Measurements from ENCODE around the gene SKI.
"Not testable (repeated sequence)": the region's sequence is repeated elsewhere in the genome, so short reads cannot be mapped to it uniquely, and the experiment has no call there.

The SKI gene

DNA sequence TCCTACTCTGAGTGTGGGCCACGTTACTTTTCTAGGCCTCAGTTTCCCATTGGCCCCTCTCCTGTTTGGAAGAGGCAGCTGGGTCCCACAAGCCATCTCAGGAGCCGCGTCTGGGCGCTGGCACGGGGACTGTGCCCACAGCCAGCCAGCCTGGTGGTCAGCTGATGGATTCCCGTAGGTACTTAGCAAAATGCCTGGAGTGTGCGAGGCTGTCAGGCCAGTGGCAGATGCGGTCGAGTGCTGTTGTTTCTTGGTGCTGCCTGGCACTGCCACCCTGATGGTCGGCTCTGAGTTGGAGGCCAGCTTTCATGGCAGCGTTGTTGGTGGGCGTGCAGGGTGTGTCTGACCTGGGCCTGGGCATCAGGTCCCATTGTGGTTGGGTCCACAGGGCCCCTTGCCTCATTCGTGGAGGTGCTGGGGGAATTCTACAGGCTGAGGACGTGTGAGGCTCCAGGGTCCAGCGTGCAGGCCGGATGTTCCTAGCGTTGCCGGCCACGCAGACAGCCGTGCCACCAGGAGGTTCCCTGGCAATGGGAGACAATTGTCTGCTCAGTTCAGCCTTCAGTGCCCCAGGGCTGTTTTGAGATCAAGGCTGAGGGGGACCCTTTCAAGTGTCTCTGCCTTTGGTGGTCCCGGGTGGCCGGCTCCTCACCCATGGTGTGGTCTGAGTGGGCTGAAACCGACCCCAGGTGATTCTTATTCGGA is 20.9 kb downstream of the SKI start:
- no peak for DNase-seq

GRCh38 chr1:2249559-2249906 is 21.4 kb downstream of the SKI start:
- no peak for DNase-seq

DNA sequence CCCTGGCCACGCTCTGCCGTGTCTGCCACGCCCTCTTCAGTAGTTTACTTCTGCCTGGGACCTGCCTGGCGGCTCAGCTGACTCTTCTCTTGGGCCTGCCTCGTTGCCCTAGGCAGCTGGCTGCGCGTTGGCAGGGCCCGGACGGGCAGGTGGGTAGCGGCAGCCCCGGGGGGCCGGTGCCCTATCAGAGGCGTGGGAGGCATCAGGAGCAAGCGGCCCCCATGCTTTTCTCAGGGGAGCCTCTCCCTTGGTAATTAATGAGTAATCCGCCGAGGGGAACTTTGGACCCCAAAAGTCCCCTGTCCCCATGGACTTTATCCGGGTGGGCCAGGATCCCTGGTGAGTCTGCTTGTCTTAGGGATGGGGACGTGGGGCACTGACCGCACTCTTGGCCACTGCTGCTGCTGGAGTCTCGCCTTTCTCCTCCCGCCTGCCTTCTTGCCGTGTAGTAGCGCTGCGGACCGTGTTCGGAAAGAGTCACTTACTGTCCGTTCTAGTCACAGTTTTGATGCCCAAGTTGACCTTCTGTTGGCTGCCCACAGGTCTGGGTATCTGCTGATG is 22.7 kb downstream of the SKI start:
- no peak for DNase-seq

- DNase-seq = no peak
Observed at GRCh38 chr1:2251363-2251762, 23.2 kb downstream of the SKI start.

DNA sequence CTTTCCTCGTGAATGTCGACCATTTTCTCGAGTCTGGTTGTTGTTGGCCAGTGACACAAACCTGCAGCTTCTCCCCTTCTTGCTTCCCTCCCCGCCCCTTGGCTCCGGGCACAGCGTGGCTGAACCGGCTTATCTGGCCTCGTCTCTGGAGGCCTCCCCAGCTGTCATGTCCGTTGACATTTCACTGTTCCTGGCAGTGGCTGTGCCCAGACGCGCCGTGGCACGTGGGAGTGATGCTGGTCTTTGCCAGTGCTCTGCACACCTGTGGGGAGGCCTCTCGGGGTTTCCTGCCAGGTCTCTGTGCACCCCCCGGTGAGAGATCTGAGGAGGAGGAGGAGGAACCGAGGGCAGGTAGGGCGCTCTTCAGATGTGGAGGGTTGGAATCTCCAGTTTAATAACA is 23.7 kb downstream of the SKI start:
- no peak for DNase-seq

GRCh38 chr1:2252423-2252822 is 24.3 kb downstream of the SKI start:
- DNase-seq = no peak

- no peak for DNase-seq
Observed at GRCh38 chr1:2253036-2253796, 25.1 kb downstream of the SKI start.

DNA sequence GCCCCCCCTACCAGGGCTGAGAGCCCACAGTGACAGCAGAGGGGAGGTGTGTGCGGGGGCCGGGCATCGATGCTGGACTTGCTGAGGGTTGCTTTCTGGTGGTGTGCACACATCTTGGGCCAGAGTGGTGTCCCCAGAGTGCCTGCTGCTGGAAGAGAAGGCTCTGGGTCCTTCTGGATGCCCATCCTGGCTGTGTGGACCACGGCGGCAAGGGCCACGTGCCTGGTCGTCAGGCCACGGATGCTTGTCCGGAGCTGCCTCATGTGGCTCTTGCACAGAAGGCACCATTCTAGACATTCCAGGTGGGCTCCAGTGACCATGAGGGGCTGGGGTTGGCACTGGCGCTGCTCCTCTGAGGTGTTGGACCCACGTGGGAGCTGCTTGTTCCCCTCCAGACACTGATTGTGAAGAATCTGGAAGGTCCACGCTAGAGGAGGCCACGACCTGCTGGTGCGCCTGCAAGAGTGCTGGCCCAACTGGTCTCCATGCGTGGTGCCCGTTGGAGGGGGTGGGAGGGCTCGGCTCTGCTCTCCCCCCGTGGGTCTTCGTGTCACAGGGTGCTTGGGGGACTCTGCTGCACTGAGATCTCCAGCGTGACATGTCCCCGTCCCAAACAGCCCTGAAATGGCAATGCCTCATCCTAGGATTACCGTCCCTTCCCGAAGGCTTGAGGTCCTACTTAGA is 25.8 kb downstream of the SKI start:
- DNase-seq = no peak

DNA sequence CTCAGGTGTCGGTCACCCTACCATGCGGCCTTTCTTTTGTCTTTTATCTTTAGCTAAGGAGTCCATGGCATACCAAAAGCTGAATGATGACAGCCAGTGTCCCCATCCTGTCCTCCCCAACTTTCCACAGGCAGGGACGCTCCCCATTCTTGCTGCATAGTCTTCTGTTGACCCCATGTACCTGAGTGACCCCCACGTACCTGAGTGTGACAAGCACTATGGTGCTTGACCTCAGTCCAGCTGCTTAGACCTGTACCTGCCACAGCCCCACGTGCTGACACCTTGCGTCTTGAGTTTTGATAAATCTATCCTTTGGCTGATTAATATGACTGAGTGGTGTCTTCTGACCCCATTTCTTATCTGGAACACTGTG is 26.9 kb downstream of the SKI start:
- DNase-seq = no peak

DNA sequence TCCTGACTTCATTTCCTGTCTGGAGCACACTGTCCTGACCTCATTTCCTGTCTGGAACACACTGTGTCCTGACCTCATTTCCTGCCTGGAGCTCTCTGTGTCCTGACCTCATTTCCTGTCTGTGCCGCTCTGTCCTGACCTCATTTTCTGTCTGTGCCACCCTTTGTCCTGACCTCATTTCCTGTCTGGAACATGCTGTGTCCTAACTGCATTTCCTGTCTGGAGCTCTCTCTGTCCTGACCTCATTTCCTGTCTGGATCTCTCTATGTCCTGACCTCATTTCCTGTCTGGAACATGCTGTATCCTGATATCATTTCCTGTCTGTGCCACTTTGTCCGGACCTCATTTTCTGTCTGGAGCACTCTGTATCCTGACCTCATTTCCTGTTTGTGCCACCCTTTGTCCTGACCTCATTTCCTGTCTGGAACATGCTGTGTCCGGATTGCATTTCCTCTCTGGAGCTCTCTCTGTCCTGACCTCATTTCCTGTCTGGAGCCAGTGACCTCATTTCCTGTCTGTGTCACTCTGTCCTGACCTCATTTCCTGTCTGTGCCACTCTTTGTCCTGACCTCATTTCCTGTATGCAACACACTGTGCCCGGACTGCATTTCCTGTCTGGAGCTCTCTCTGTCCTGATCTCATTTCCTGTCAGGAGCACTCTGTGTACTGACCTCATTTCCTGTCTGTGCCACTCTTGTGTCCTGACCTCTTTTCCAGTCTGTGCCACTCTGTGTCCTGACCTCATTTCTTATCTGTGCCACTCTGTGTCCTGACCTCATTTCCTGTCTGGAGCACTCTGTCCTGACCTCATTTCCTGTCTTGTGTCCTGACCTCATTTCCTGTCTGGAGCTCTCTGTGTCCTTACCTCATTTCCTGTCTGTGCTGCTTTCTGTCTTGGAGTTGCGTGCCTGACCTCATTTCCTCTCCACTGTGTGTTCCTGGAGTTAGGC is 27.6 kb downstream of the SKI start:
- DNase-seq = peak; percentile 56

DNA sequence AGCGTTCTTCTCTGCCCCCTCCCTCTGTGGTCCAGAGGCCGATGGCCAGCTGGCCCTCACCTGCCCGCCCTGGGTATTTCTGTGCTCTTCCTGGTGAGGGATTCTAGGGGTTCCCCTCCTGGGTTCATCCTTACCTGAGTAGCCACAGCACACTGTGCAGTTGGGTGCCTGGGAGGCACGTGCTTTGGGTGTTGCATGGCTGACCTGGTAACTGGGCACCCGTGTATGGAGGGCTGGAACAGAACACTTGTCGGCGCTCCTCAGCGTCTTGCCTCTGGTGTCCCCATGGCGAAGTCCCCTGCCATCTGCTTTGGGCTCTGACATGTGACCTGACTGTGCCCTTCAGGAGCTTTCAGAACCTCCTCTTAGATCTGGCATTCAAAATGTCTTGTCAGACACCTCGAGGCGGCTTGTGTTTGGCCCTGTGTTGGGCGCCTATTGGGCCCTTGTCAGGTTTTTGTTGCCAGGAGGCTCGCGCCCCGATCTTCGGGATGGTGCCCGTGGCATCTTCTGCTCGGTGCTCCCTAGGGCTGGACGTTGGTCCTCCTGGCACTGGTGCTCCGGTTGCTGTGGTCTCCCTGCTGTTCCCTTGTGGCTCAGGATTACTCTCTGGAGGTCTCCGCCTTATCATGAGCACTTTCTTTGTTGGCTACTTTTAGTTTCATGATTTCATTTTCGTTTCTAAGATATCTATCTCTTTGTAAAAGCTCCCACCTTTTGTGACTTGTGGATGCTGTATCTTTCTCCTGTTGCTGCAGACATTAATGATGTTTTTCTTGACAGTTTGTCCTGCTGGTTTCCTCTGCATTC is 28.5 kb downstream of the SKI start:
- DNase-seq = no peak

GRCh38 chr1:2257245-2257627 is 29.1 kb downstream of the SKI start:
- no peak for DNase-seq

- no peak for DNase-seq
Observed at GRCh38 chr1:2258122-2258681, 30.1 kb downstream of the SKI start.

- peak; percentile 77 for DNase-seq
Observed at GRCh38 chr1:2258996-2259395, 30.9 kb downstream of the SKI start.

DNA sequence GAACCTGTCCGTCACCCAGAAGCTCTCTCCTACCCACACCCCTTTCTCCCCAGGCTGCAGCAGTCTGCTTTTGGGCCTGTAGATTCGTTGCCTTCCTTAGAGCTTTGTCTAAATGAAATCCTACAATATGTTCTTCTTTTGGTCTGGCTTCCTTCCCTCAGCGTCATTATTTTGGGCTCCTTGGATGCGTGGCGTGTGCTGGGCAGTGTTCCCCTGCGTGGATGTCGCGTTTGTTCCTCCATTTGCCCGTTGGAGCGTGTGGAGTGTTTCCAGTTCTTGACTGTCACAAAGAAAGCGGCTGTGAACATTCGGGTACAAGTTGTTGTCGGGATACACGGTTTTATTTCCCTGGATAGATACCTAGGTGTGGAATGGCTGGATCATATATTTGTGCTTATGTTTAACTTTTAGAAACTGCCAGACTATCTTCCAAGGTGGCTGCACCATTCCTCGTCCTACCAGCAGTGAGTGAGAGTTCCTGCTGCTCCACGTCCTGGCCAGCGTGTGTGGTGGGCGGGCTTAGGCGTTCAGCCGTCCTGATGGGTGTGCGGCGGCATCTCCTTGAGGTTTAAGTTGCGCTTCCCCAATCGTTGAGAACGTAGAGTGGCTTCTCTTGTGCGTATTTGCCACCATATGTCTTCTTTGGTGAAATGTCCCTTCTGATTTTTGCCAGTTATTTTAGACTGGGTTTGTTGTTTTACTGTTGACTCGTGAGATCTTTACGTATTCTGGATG is 31.7 kb downstream of the SKI start:
- DNase-seq = no peak

DNA sequence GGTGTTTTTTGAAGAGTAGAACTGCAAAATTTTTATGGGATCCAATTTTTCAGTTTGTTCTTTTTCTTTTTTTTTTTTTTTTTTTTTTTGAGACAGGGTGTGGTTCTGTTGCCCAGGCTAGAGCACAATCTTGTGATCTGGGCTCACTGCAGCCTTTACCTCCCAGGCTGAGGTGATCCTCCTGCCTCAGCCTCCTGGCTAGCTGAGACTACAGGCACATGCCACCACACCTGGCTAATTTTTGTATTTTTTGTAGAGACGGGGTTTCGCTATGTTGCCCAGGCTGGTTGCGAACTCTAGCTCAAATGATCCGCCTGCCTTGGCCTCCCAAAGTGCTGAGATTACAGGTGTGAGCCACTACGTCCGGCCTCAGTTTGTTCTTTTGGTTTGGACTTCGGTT is 32.4 kb downstream of the SKI start:
- DNase-seq = not testable (repeated sequence)

DNA sequence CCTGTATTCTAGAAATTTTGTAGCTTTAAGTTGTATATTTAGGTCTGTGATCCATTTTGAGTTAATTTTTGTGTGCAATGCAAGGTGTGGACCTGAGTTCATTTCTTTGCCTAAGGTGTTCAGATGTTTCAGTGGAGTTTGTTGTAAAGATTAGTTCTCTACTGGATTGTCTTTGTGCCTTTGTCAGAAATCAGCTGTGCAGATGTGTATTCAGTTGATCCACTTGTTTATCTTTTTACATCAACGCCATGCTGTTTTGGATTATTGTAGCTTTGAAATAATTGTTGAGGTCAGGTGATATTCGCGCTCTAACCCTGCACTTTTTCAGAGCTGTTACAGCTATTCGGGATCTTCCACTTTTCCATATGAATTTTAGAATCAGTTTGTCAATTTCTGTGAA is 32.8 kb downstream of the SKI start:
- no peak for DNase-seq

DNA sequence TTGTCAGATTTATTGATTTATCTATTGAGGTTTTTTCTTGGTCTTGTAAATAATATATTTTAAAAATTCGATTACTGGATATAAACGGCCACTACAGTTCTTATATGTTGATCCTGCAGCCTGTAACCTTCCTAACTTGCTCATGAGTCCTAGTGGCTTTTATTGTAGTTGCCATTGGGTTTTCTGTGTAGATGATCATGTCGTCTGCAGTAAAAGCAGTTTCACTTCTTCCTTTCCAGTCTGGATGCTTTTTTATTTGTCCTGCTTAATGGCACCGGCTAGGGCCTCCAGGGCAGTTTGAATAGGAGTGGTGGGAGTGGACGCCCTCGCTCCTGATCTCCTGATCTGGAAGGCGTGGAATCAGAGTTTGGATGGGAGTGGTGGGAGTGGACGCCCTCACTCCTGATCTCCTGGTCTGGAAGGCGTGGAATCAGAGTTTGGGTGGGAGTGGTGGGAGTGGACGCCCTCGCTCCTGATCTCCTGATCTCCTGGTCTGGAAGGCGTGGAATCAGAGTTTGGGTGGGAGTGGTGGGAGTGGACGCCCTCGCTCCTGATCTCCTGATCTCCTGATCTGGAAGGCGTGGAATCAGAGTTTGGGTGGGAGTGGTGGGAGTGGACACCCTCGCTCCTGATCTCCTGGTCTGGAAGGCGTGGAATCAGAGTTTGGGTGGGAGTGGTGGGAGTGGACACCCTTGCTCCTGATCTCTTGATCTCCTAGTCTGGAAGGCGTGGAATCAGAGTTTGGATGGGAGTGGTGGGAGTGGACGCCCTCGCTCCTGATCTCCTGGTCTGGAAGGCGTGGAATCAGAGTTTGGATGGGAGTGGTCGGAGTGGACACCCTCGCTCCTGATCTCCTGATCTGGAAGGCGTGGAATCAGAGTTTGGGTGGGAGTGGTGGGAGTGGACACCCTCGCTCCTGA is 33.6 kb downstream of the SKI start:
- DNase-seq = not testable (repeated sequence)

- DNase-seq = no peak
Observed at GRCh38 chr1:2266301-2266975, 38.3 kb downstream of the SKI start.
